NCI-H1092 treated with DMSO at 0.1 percent for 48 hours (cell line): ENCODE data around the gene RCC1.
"Not testable (repeated sequence)": the region's sequence is repeated elsewhere in the genome, so short reads cannot be mapped to it uniquely, and the experiment has no call there.

Source experiments
- DNase-seq: peaks from one replicate; lab custom pipeline; 2025; lab: John Stamatoyannopoulos, UW

The RCC1 gene

DNA sequence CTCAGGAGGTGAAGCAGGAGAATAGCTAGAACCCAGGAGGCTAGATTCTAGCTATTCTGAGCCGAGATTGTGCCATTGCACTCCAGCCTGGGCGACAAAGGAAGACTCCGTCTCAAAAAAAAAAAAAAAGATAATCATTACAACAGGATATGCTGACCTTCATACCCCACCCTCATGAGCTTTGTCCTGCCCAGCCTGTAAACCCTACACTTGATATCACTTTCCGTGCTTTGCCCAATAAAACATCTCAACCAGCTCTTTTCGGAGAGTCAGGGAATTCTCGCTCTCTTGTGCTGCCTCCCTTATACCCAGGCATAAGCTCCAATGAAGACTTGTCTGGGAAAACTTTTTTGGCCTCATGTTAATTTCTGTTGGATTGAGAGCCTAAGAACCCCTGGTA lies 45.5 kb downstream of the RCC1 start:
- DNase-seq: no peak

- peak; percentile 97 for DNase-seq
Observed at GRCh38 chr1:28552758-28553663, 47.2 kb downstream of the RCC1 start, which contains the start of gene TRNAU1AP. Gene TRNAU1AP (plus strand): TSS chr1:28553085. CDS start chr1:28553111, 26 bp downstream.

- DNase-seq: no peak
Observed at GRCh38 chr1:28560886-28561285, 55.0 kb downstream of the RCC1 start.

DNA sequence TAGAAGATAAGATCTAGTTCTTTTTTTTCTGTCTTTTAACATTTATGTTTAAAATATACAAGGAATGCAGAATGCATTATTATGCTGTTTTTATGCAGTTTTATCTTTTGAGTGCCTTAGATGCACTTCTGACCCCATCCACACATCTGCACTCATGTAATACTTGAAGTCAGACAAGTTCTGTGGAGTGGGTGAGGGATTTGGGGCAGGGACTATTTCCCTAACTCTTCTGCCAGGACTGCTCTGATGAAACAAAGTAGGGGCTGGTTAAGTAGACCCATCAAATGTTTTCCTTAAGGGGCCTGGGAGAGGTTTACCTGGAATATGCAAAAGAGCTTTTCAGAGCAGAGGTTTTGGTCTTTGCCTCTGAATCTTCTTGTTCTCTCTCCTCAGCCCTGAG lies 58.5 kb downstream of the RCC1 start:
- DNase-seq: no peak

- DNase-seq: no peak
Observed at GRCh38 chr1:28565040-28565439, 59.2 kb downstream of the RCC1 start.

DNA sequence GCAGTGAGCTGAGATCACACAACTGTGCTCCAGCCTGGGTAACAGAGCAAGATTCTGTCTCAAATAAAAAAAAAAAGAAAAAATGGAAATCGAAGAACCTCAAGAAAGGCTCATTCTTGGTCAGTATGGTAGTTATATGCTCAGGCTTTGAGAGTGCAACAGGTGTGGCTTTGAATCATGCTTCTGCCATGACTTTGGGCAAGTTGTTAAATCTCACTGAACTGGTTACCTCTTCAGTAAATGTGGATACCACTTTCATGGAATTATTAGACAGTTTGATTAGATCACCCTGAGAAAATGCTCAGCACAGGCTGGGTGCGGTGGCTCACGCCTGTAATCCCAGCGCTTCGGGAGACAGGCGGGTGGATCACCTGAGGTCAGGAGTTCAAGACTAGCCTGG lies 59.9 kb downstream of the RCC1 start:
- DNase-seq: no peak

- no peak for DNase-seq
Observed at GRCh38 chr1:28566931-28567330, 61.1 kb downstream of the RCC1 start.

DNA sequence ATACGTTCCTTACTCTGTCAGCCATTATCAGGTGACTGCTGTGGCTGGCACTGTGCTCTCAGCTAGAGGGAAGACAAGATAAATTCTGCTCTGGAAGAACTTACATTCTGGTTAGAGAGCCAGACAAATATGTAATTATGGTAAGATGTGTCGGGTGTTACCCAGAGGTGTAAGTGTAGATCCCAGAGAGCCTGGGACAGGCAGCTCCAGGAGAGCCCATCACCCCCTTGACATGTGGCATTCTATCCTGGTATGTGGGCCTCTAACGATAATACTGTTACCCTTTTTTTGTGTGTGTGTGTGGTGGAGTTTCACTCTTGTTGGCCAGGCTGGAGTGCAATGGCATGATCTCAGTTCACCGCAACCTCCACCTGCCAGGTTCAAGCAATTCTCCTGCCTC lies 66.1 kb downstream of the RCC1 start:
- DNase-seq: no peak

DNA sequence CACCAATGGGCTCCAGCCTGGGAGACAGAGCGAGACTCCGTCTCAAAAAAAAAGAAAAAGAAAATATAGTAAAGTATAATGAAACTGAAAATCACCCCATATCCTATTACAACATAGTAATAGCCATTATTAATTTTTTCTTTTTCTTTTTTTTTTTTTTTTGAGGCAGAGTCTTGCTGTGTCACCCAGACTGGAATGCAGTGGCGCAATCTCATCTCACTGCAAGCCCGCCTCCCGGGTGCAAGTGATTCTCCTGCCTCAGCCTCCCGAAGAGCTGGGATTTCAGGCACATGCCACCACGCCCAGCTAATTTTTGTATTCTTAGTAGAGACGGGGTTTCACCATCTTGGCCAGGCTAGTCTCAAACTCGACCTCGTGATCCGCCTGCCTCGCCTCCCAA lies 67.0 kb downstream of the RCC1 start:
- DNase-seq: not testable (repeated sequence)

- DNase-seq: no peak
Observed at GRCh38 chr1:28573564-28573963, 67.7 kb downstream of the RCC1 start.

DNA sequence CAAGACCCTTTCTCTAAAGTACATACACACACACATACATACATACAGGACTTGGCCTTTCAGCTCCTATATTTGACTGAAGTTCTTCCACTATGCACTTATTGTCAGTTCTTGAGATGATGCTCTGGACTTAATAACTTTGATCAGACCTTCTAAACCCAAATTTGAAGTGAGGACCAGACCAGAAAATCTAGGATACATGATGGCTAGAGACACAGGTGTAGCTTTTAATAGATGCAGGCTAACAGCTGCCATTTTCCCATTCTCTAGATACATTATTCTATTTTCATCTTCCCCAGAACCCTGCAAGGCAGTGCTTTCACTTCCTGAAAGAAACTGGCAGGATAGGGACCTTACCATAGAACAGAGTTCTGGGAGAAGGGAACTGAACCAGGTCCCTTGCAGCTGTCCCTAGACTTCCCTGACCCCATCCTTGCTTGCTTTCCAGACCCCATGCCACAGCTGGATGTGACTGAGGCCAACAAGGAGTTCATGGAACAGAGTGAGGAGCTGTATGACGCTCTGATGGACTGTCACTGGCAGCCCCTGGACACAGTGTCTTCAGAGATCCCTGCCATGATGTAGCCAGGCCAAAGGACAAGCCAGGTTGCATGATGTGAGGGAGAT lies 71.3 kb downstream of the RCC1 start:
- no peak for DNase-seq

- DNase-seq: no peak
Observed at GRCh38 chr1:28577738-28578536, 72.1 kb downstream of the RCC1 start.

DNA sequence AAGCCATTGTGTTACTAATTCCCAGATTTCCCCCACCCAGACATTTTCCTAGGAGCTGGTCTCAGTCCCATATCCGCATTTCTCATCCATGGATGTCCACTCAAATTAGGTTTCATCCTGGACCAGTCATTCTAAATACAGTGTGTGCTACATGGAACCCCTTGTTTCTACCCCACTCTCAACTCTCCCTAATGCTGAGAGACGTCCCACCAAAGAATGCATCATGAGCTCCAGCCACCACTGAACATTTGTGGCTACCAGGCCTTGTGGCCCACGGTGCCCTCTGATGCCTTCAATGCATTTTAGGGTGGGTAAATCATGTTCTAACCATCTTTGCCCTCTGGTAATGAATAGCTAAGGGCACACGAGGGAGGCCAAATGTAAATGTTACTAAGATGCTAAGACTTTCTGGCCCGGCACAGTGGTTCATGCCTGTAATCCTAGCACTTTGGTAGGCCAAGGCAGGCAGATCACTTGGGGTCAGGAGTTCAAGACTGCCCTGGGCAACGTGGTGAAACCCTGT lies 72.9 kb downstream of the RCC1 start:
- DNase-seq: no peak

GRCh38 chr1:28579401-28579800 lies 73.6 kb downstream of the RCC1 start:
- no peak for DNase-seq

DNA sequence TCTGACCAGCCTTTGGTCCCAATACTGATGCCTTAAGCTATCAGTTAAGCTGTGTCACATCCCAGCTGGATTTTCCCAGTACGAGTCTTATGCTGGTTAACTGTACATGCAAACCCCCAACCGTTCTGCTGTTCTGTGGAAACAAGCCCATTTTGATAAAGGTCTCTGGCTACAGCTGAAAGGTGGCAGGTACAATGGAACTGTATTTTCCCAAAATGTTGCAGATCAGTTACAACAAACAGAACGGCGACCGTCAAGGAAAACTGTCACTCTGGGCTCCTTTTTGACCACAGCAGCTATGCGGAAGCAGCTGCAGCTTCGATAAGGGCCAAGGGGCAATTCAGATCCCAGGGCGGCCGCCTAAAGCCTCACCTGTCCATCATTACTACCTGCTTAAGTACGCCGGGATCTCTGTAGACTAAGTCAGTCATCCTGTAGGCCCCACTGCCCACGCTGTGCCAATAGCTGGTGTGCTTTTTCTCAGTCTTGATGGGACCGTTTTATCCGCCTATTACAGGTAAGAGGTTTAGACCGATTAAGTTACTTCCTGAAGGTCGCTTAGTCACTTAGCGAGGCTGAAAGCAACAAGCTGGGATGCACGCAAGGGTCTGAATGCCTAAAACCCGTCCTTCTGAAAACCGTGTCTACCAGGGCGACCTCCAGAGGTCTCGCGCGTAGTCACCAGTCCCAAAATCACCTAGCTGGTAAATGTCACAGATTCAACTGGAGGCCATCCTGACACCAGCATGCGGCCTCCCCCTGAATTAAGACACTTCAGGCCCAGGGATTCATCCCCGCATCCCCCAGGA lies 75.1 kb downstream of the RCC1 start:
- peak; percentile 79 for DNase-seq

DNA sequence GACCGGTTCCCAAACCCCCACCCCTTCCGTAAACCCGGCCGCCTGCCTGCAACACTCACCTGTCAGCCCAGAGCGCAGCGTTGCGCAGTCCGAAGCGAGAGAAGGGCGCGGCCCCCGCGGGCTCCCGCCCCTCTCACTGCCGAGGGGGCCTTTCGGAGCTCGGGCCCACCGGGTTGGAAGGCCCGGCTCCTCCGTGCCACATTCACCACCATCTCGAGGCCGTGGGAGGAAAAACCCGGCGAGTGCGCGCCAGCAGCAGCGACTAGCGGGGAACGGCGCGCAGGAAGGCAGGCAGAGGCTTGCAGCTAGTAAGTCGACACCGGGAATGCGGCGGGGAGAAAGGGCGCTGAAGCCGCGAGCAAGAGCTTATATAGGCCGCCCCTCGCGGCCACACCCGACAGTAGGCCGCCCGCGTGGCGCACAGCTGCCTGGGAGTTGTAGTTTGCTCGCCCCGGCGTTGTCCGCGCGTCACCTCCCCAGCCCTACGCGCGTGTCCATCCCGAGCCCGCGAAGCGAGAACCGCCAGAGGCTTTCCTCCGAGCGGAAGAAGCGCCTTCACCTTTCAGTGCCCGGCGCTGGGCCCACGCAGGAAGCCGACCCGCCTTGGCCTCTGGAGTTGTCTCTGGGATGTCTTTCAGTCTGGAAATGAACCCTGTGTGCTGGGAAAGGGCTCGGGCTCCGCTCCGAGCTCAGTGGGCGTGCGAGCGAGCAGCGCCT lies 75.8 kb downstream of the RCC1 start:
- peak; percentile 98 for DNase-seq

DNA sequence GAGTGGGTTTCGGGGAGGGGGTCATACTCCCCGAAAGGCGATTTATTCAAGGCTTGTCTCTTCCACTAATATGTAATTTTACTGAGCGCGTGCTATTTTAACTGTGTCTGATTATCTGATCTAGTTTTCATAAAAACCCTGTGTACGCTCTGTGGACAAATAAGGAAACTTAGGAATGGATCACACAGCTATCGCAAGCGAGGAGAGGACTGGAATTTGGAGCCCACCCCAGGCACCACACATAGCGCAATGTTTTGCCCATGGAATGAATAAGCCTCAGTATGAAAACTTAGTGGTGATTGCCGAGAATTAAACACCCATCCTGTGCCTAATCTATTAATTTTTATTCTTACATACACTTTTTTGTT lies 76.4 kb downstream of the RCC1 start:
- DNase-seq: peak; percentile 61

- not testable (repeated sequence) for DNase-seq
Observed at GRCh38 chr1:28586585-28587391, 80.9 kb downstream of the RCC1 start.
